Kidney (tissue), 19 donors: Measurements from ENCODE around the gene HNRNPCL2. TPM values are rescaled to one million over a fixed set of nuclear protein-coding genes. Genes with fewer than 3 reads are reported as not detected.
"Not testable (repeated sequence)": the region's sequence is repeated elsewhere in the genome, so short reads cannot be mapped to it uniquely, and the experiment has no call there.

Experiments
- DNase-seq, 5 donors: peaks; one replicate each; pipeline ENCODE4 v3.0.0-alpha.2; 2013 to 2020
- FAIRE-seq: peaks from 2 replicates; lab custom pipeline; 2012; peaks lifted over from hg19 to GRCh38; lab: Jason Lieb, UNC
- H3K27ac ChIP-seq, 2 donors: one replicate each; pipeline ENCODE4 v1.7.0; 2013; ENCODE audit warnings: low read depth in 2 of 2, low read length in 2 of 2, inconsistent platforms in 1 of 2
- H3K27me3 ChIP-seq: one replicate; pipeline ENCODE4 v1.7.1; 2013; ENCODE audit warnings: low read length, inconsistent platforms; ENCODE audit not compliant: control insufficient read depth, insufficient read depth
- H3K36me3 ChIP-seq, 3 donors: one replicate each; pipeline versions ENCODE4 v1.7.0 to v1.7.1; 2013; ENCODE audit warnings: low read length in 3 of 3, control low read depth in 1 of 3, inconsistent platforms in 1 of 3; ENCODE audit not compliant: insufficient read depth in 3 of 3, control insufficient read depth in 2 of 3
- H3K4me1 ChIP-seq, 3 donors: one replicate each; pipeline versions ENCODE4 v1.7.0 to v1.7.1; 2013; ENCODE audit warnings: low read length in 3 of 3, inconsistent platforms in 1 of 3, low read depth in 1 of 3; ENCODE audit not compliant: control insufficient read depth in 2 of 3, insufficient read depth in 2 of 3
- H3K4me3 ChIP-seq, 3 donors: one replicate each; pipeline versions ENCODE4 v1.7.0 to v1.8.1; 2013; ENCODE audit warnings: low read length in 3 of 3, control low read depth in 1 of 3, inconsistent platforms in 1 of 3
- H3K9ac ChIP-seq, 3 donors: one replicate each; pipeline versions ENCODE4 v1.7.0 to v1.7.1; 2013; ENCODE audit warnings: low read length in 3 of 3, control low read depth in 1 of 3, inconsistent platforms in 1 of 3
- H3K9me3 ChIP-seq, 3 donors: one replicate each; pipeline versions ENCODE4 v1.7.0 to v1.7.1; 2013; ENCODE audit warnings: low read length in 3 of 3, control low read depth in 1 of 3, inconsistent platforms in 1 of 3; ENCODE audit not compliant: control insufficient read depth in 2 of 3, insufficient read depth in 1 of 3
- intact Hi-C: fragments of 100-400 bp; cut with DNase I; formaldehyde crosslinking; loops from one replicate; pipeline ENCODE4 v1.11.1; 2022
- long read RNA-seq, 10 donors: library from polyadenylated mRNA in 1 of 10; unstranded in 1 of 10; transcript quantifications; one replicate each; pipeline ENCODE4 v2.0.0 and lab custom pipeline, GENCODE V29; 2021 to 2026
- polyA plus RNA-seq: library from polyadenylated mRNA; stranded (reverse); fragments of 350-450 nt; fragmentation: Illumina TruSeq; extraction: RNeasy Lipid Tissue Mini Kit (QIAGEN cat#74804); gene quantifications from one replicate; pipeline ENCODE4 v1.2.3, GENCODE V29; 2014; ENCODE audit warnings: low read depth, low replicate concordance; ENCODE audit not compliant: insufficient read depth
- total RNA-seq: library from RNA; stranded (reverse); fragmentation: NEBNext Ultra II Directional; extraction: Animal tissue kit (Norgen Biotek cat#: 25700); gene quantifications from one replicate; pipeline ENCODE4 v1.2.1, GENCODE V29; 2021
- donor health status: control.
- donor health status: control.
- donor health status: DM: yes; HTN: yes; CAD: no.
- donor health status: Normal renal cell carcinoma (clear cell type).

The HNRNPCL2 gene
- total RNA-seq (not detected), polyA plus RNA-seq (not detected)
- long read RNA-seq, donor 1 = 0 reads
- long read RNA-seq, donor 2 = 0 reads
- long read RNA-seq, donor 3 = 0 reads
- long read RNA-seq, donor 4 = 0 reads
- long read RNA-seq, donor 5 = 0 reads
- long read RNA-seq, donor 6 = 0 reads
- long read RNA-seq, donor 7 = 0 reads
- long read RNA-seq, donor 8 = 0 reads
- long read RNA-seq, donor 9 = 0 reads
- long read RNA-seq, donor 10 = 0 reads

GRCh38 chr1:13116754-13117153 is at the start of gene HNRNPCL2:
TSS of gene HNRNPCL2 (minus strand) at chr1:13116854. CDS start at chr1:13116400, 454 bp downstream.
- H3K9me3 ChIP-seq, H3K9ac ChIP-seq, H3K4me1 ChIP-seq, H3K27ac ChIP-seq, DNase-seq, H3K27me3 ChIP-seq, H3K4me3 ChIP-seq, intact Hi-C loops, FAIRE-seq, H3K36me3 ChIP-seq: not testable (repeated sequence)

DNA sequence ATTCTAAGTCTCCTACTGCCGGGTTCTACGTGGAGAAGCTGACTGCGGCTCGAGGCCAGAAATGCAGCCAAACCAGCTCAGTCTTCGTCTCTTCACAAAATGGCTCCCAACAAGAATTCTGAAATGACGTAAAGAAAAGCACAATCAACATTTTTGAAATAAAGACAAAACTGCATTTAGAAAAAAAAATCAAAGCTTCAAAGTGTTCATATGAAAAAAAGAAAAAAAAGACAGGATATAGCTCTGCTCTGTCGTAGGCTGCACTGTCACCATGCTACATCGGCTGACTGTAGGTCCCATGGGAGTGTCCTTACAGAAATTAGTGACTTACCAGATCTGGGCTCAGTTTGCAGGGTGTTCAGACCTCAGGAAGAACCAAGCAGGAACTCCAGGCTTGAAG is 48.9 kb upstream of the HNRNPCL2 start, which contains the start of gene HNRNPCL4:
Gene HNRNPCL4 (minus strand): TSS at position 101 of the 400 bp plus-strand sequence. CDS start 164 bp downstream, outside the sequence.
- intact Hi-C loops, H3K36me3 ChIP-seq, H3K27me3 ChIP-seq, H3K4me3 ChIP-seq, H3K9ac ChIP-seq, DNase-seq, H3K9me3 ChIP-seq, H3K27ac ChIP-seq, FAIRE-seq, H3K4me1 ChIP-seq: not testable (repeated sequence)

DNA sequence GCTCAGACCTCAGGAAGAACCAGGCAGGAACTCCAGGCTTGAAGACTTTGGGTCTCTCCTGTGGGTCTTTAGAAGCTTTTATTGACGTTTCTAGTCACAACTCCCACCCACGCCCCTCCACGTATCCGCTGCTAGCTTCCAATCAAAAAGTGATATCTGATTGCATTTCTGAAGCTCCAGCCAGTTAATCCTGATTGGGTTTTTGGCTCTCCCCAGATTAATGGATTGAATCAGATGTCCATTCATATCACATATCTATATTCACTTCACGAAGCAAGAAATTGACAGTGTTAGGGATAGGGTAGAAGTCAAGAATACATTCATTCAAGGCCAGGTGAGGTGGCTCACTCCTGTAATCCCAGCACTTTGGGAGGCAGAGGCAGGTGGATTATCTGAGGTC is 39.3 kb upstream of the HNRNPCL2 start, which contains the start of gene PRAMEF26:
Gene PRAMEF26 (minus strand): TSS at position 101 of the 400 bp plus-strand sequence. CDS start 2,914 bp downstream, outside the sequence.
- H3K36me3 ChIP-seq, H3K4me1 ChIP-seq, FAIRE-seq, H3K4me3 ChIP-seq, intact Hi-C loops, H3K9me3 ChIP-seq, H3K27me3 ChIP-seq, H3K9ac ChIP-seq, H3K27ac ChIP-seq, DNase-seq: not testable (repeated sequence)

GRCh38 chr1:13070474-13070873 is 46.2 kb downstream of the HNRNPCL2 start, which contains the start of gene PRAMEF25:
TSS of gene PRAMEF25 (plus strand) at chr1:13070774. CDS start at chr1:13073694, 2,920 bp downstream.
- H3K4me3 ChIP-seq, DNase-seq, H3K9me3 ChIP-seq, H3K9ac ChIP-seq, FAIRE-seq, intact Hi-C loops, H3K27ac ChIP-seq, H3K4me1 ChIP-seq, H3K27me3 ChIP-seq, H3K36me3 ChIP-seq: not testable (repeated sequence)

Other genes starting within 250 kb of the HNRNPCL2 start
- not detected for gene PRAMEF4, start 230.7 kb downstream of the HNRNPCL2 start, total RNA-seq
- gene PRAMEF4, start 230.7 kb downstream of the HNRNPCL2 start, polyA plus RNA-seq = not detected
- not detected for gene PRAMEF10, start 218.6 kb downstream of the HNRNPCL2 start, total RNA-seq
- gene PRAMEF10, start 218.6 kb downstream of the HNRNPCL2 start, polyA plus RNA-seq = not detected
- not detected for gene PRAMEF7, start 200.2 kb downstream of the HNRNPCL2 start, total RNA-seq
- not detected for gene PRAMEF7, start 200.2 kb downstream of the HNRNPCL2 start, polyA plus RNA-seq
- not detected for gene PRAMEF6, start 169.3 kb downstream of the HNRNPCL2 start, total RNA-seq
- not detected for gene PRAMEF6, start 169.3 kb downstream of the HNRNPCL2 start, polyA plus RNA-seq
- gene PRAMEF27, start 60.3 kb downstream of the HNRNPCL2 start, total RNA-seq = not detected
- gene PRAMEF27, start 60.3 kb downstream of the HNRNPCL2 start, polyA plus RNA-seq = not detected
- not detected for gene HNRNPCL3, start 56.1 kb downstream of the HNRNPCL2 start, total RNA-seq
- not detected for gene HNRNPCL3, start 56.1 kb downstream of the HNRNPCL2 start, polyA plus RNA-seq
- gene PRAMEF25, start 46.1 kb downstream of the HNRNPCL2 start, total RNA-seq = not detected
- not detected for gene PRAMEF25, start 46.1 kb downstream of the HNRNPCL2 start, polyA plus RNA-seq
- gene PRAMEF26, start 39.2 kb upstream of the HNRNPCL2 start, total RNA-seq = not detected
- not detected for gene PRAMEF26, start 39.2 kb upstream of the HNRNPCL2 start, polyA plus RNA-seq
- not detected for gene HNRNPCL4, start 48.8 kb upstream of the HNRNPCL2 start, total RNA-seq
- gene HNRNPCL4, start 48.8 kb upstream of the HNRNPCL2 start, polyA plus RNA-seq = not detected
- not detected for gene PRAMEF9, start 55.0 kb upstream of the HNRNPCL2 start, total RNA-seq
- not detected for gene PRAMEF9, start 55.0 kb upstream of the HNRNPCL2 start, polyA plus RNA-seq
- gene PRAMEF13, start 84.6 kb upstream of the HNRNPCL2 start, total RNA-seq = not detected
- gene PRAMEF13, start 84.6 kb upstream of the HNRNPCL2 start, polyA plus RNA-seq = not detected
- not detected for gene PRAMEF18, start 109.3 kb upstream of the HNRNPCL2 start, total RNA-seq
- not detected for gene PRAMEF18, start 109.3 kb upstream of the HNRNPCL2 start, polyA plus RNA-seq
- gene PRAMEF5, start 137.3 kb upstream of the HNRNPCL2 start, total RNA-seq = not detected
- not detected for gene PRAMEF5, start 137.3 kb upstream of the HNRNPCL2 start, polyA plus RNA-seq
- not detected for gene PRAMEF8, start 168.3 kb upstream of the HNRNPCL2 start, total RNA-seq
- not detected for gene PRAMEF8, start 168.3 kb upstream of the HNRNPCL2 start, polyA plus RNA-seq
- gene PRAMEF33, start 186.7 kb upstream of the HNRNPCL2 start, total RNA-seq = not detected
- gene PRAMEF33, start 186.7 kb upstream of the HNRNPCL2 start, polyA plus RNA-seq = not detected
- not detected for gene PRAMEF15, start 198.7 kb upstream of the HNRNPCL2 start, total RNA-seq
- not detected for gene PRAMEF15, start 198.7 kb upstream of the HNRNPCL2 start, polyA plus RNA-seq
- not detected for gene PRAMEF14, start 230.3 kb upstream of the HNRNPCL2 start, total RNA-seq
- gene PRAMEF14, start 230.3 kb upstream of the HNRNPCL2 start, polyA plus RNA-seq = not detected